Prostate gland (tissue), 2 donors: ENCODE results near the gene CDC42BPB.

ENCODE experiments used
- CTCF ChIP-seq, 4 experiments: fragments of 200-600 bp in 2 of 4; fragments of 450-650 bp in 2 of 4; sonication (generic) in 2 of 4; IDR thresholded peaks; 1 replicate in 3 of 4; 2 replicates in 1 of 4; pipeline ENCODE4 v1.5.1; 2016 to 2019; ENCODE audit warnings: antibody characterized with exemption in 4 of 4, mild to moderate bottlenecking in 2 of 4, moderate library complexity in 2 of 4
- POLR2AphosphoS5 ChIP-seq: sonication (generic); formaldehyde crosslinking; IDR thresholded peaks from one replicate; pipeline ENCODE4 v1.6.1; 2017; ENCODE audit warnings: antibody characterized with exemption

DNA sequence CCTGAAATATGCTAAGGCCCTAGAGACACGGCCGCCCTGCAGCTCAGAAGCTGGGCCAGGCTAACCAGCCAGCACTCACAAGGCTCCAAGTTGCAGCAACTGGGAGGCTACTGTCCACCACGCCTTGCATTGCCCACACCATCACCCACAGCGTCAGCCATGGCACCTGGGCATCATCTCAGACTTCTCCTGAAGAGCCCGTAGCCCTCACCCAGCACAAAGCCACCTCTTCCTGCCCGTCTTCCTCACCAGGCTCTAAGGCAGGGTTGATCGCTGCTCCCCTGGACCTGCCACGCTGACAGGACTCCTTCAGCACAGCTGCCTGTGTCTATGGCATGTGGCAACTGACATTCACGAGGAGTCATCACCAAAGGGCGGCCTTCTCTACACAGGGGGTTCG, 38.1 kb downstream of the CDC42BPB start:
- TF ChIP-seq CTCF (IDR thresholded peaks at IDR 0.05): no peak
- TF ChIP-seq POLR2AphosphoS5: no peak
